Suprapubic skin (tissue), 4 donors: ENCODE measurements around the gene RAB21. TPM values are rescaled to one million over a fixed set of nuclear protein-coding genes. Genes with fewer than 3 reads are reported as not detected.

Source experiments
- DNase-seq, 2 donors: peaks; one replicate each; pipeline ENCODE4 v3.0.0-alpha.2; 2019; ENCODE audit warnings: low spot score in 2 of 2
- H3K27ac ChIP-seq: fragments of 200-600 bp; sonication (generic); one replicate; pipeline ENCODE4 v1.5.1; 2019
- H3K27me3 ChIP-seq: fragments of 200-600 bp; sonication (generic); one replicate; pipeline ENCODE4 v1.5.1; 2019
- H3K36me3 ChIP-seq: fragments of 200-600 bp; sonication (generic); one replicate; pipeline ENCODE4 v1.5.1; 2019
- H3K4me1 ChIP-seq: fragments of 200-600 bp; sonication (generic); one replicate; pipeline ENCODE4 v1.5.1; 2019
- H3K4me3 ChIP-seq: fragments of 200-600 bp; sonication (generic); one replicate; pipeline ENCODE4 v1.5.1; 2019; ENCODE audit warnings: mild to moderate bottlenecking
- H3K9me3 ChIP-seq: fragments of 200-600 bp; sonication (generic); one replicate; pipeline ENCODE4 v1.5.1; 2019
- CTCF ChIP-seq, 2 donors: fragments of 200-600 bp in 1 of 2; fragments of 450-650 bp in 1 of 2; sonication (generic) in 1 of 2; IDR thresholded peaks; one replicate each; pipeline ENCODE4 v1.5.1; 2016 to 2019; ENCODE audit warnings: antibody characterized with exemption in 2 of 2, mild to moderate bottlenecking in 1 of 2, moderate library complexity in 1 of 2
- EP300 ChIP-seq: sonication (generic); formaldehyde crosslinking; IDR thresholded peaks from one replicate; pipeline ENCODE4 v1.6.1; 2017; ENCODE audit warnings: antibody characterized with exemption
- POLR2A ChIP-seq, 2 donors: fragments of 450-650 bp; IDR thresholded peaks; one replicate each; pipeline ENCODE4 v1.6.1; 2017; ENCODE audit warnings: antibody characterized with exemption in 2 of 2, mild to moderate bottlenecking in 2 of 2, moderate library complexity in 2 of 2
- POLR2AphosphoS5 ChIP-seq, 3 donors: sonication (generic); formaldehyde crosslinking; IDR thresholded peaks; one replicate each; pipeline ENCODE4 v1.6.1; 2017; ENCODE audit warnings: antibody characterized with exemption in 3 of 3
- WGBS: methylation state at CpG from one replicate; pipeline ENCODE4 v1.1.5; 2018; 5-methylcytosine and 5-hydroxymethylcytosine counted together
- total RNA-seq, 4 donors: library from RNA; depleted of rRNA; stranded (reverse); fragments of >200 nt; gene quantifications; one replicate each; pipeline ENCODE4 v1.1.0, GENCODE V29; 2016

Gene RAB21
- total RNA-seq, 4 donors from 2014 or later = 13.7 to 38.5 (median 32.2) TPM

- no peaks in the 10 kb centered on the region for H3K4me1 ChIP-seq
- H3K27ac ChIP-seq = no peak overlapping the region
- no peaks in the 10 kb centered on the region for H3K27me3 ChIP-seq
- no peak overlapping the region for H3K4me3 ChIP-seq
- TF ChIP-seq CTCF (IDR thresholded peaks at IDR 0.05) (no peak), POLR2AphosphoS5 (IDR thresholded peaks at IDR 0.05) (no peak), EP300 (no peak), POLR2A (IDR thresholded peaks at IDR 0.05) (no peak)
- no peak for DNase-seq
- WGBS = 69% methylated on average over 1 of the region's 1 CpG
- H3K9me3 ChIP-seq = no peaks in the 10 kb centered on the region
- H3K36me3 ChIP-seq = peaks cover 36% of the 10 kb centered on the region
Observed at GRCh38 chr12:71787580-71787979, 32.9 kb downstream of the RAB21 start.

- Histone ChIP-seq H3K27ac (no peak overlapping the region), H3K36me3 (peaks cover 21% of the 10 kb centered on the region), H3K4me3 (no peak overlapping the region), H3K27me3 (no peaks in the 10 kb centered on the region), H3K9me3 (no peaks in the 10 kb centered on the region), H3K4me1 (no peaks in the 10 kb centered on the region)
- DNase-seq = no peak
- TF ChIP-seq CTCF (IDR thresholded peaks at IDR 0.05) (no peak), POLR2A (IDR thresholded peaks at IDR 0.05) (no peak), POLR2AphosphoS5 (IDR thresholded peaks at IDR 0.05) (no peak), EP300 (no peak)
- WGBS = 93% methylated on average over 1 of the region's 1 CpG
Observed at GRCh38 chr12:71790331-71790730, 35.7 kb downstream of the RAB21 start.

- no peaks in the 10 kb centered on the region for H3K4me1 ChIP-seq
- H3K36me3 ChIP-seq = peaks cover 8% of the 10 kb centered on the region
- H3K9me3 ChIP-seq = no peaks in the 10 kb centered on the region
- DNase-seq = no peak
- 79% methylated on average over 4 of the region's 4 CpGs for WGBS
- no peak for TF ChIP-seq POLR2AphosphoS5 (IDR thresholded peaks at IDR 0.05)
- TF ChIP-seq EP300 = no peak
- no peak for TF ChIP-seq POLR2A (IDR thresholded peaks at IDR 0.05)
- TF ChIP-seq CTCF (IDR thresholded peaks at IDR 0.05) = no peak
- H3K27ac ChIP-seq = no peak overlapping the region
- H3K4me3 ChIP-seq = no peak overlapping the region
- H3K27me3 ChIP-seq = no peaks in the 10 kb centered on the region
Observed at GRCh38 chr12:71791473-71792150, 36.9 kb downstream of the RAB21 start.

GRCh38 chr12:71792599-71792998, 37.9 kb downstream of the RAB21 start:
- WGBS = 80% methylated on average over 1 of the region's 1 CpG
- no peaks in the 10 kb centered on the region for H3K4me1 ChIP-seq
- TF ChIP-seq CTCF (IDR thresholded peaks at IDR 0.05) (no peak), POLR2AphosphoS5 (IDR thresholded peaks at IDR 0.05) (no peak), EP300 (no peak), POLR2A (IDR thresholded peaks at IDR 0.05) (no peak)
- no peaks in the 10 kb centered on the region for H3K9me3 ChIP-seq
- H3K36me3 ChIP-seq = peaks cover 3% of the 10 kb centered on the region
- no peak overlapping the region for H3K4me3 ChIP-seq
- no peak for DNase-seq
- H3K27me3 ChIP-seq = no peaks in the 10 kb centered on the region
- H3K27ac ChIP-seq = no peak overlapping the region

- no peaks in the 10 kb centered on the region for H3K9me3 ChIP-seq
- TF ChIP-seq POLR2A (IDR thresholded peaks at IDR 0.05) (no peak), CTCF (IDR thresholded peaks at IDR 0.05) (no peak), POLR2AphosphoS5 (IDR thresholded peaks at IDR 0.05) (no peak), EP300 (no peak)
- 60% methylated on average over 1 of the region's 1 CpG for WGBS
- no peaks in the 10 kb centered on the region for H3K27me3 ChIP-seq
- no peak for DNase-seq
- no peak overlapping the region for H3K27ac ChIP-seq
- H3K4me3 ChIP-seq = no peak overlapping the region
- no peaks in the 10 kb centered on the region for H3K4me1 ChIP-seq
- H3K36me3 ChIP-seq = no peaks in the 10 kb centered on the region
Observed at GRCh38 chr12:71795901-71796300, 41.2 kb downstream of the RAB21 start.
